Fibroblast of the aortic adventitia (primary cell): ENCODE measurements around the gene PTPN13. TPM values are rescaled to one million over a fixed set of nuclear protein-coding genes. Genes with fewer than 3 reads are reported as not detected.

Experiments used
- DNase-seq: peaks from one replicate; pipeline ENCODE4 v3.0.0-alpha.2; 2010; ENCODE audit warnings: low read depth
- H3K4me3 ChIP-seq: 2 replicates; pipeline ENCODE4 v1.5.1; 2011; ENCODE audit warnings: low read depth, mild to moderate bottlenecking, control low read depth, low read length, moderate library complexity
- CTCF ChIP-seq: IDR thresholded peaks from 2 replicates; pipeline ENCODE4 v1.5.1; 2011; ENCODE audit warnings: mild to moderate bottlenecking, low read length, control low read depth, inconsistent platforms; ENCODE audit not compliant: insufficient read depth
- total RNA-seq: library from RNA; depleted of rRNA; stranded (reverse); fragments of >200 nt; gene quantifications from 2 replicates; pipeline ENCODE4 v1.2.3, GENCODE V29; 2012; ENCODE audit warnings: low replicate concordance

Gene PTPN13
- 41.6 and 67.6 TPM in 2 replicates for total RNA-seq

- DNase-seq, result peak; percentile 97
- TF ChIP-seq CTCF, result no peak
- peak within 1 kb of the TSS; percentile 91 for H3K4me3 ChIP-seq
Measured at GRCh38 chr4:86593688-86594558, at the start of gene PTPN13. PTPN13 (plus strand) TSS chr4:86594315; CDS start chr4:86635257, 40,942 bp downstream.

GRCh38 chr4:86547140-86547539 is 47.0 kb upstream of the PTPN13 start:
- TF ChIP-seq CTCF, result no peak
- H3K4me3 ChIP-seq, result no peak overlapping the region
- no peak for DNase-seq

GRCh38 chr4:86549163-86549788 is 44.8 kb upstream of the PTPN13 start:
- no peak for DNase-seq
- no peak for TF ChIP-seq CTCF

GRCh38 chr4:86551387-86551786 is 42.7 kb upstream of the PTPN13 start:
- TF ChIP-seq CTCF, result no peak
- no peak overlapping the region for H3K4me3 ChIP-seq
- no peak for DNase-seq

More at GRCh38 chr4:86549163-86549788, 44.8 kb upstream of the PTPN13 start:
- H3K4me3 ChIP-seq, result no peak overlapping the region

GRCh38 chr4:86554646-86555045 is 39.5 kb upstream of the PTPN13 start:
- peak; percentile 10 for DNase-seq
- no peak for TF ChIP-seq CTCF
- no peak overlapping the region for H3K4me3 ChIP-seq

GRCh38 chr4:86556791-86557415 is 37.2 kb upstream of the PTPN13 start:
- DNase-seq, result peak; percentile 7
- TF ChIP-seq CTCF, result no peak
- no peak overlapping the region for H3K4me3 ChIP-seq
